Measurements from ENCODE around the gene NDUFAF5. TPM values are rescaled to one million over a fixed set of nuclear protein-coding genes. Genes with fewer than 3 reads are reported as not detected.

NDUFAF5 gene
- total RNA-seq, 1 donor from 2014 or later: 19.4 TPM

DNA sequence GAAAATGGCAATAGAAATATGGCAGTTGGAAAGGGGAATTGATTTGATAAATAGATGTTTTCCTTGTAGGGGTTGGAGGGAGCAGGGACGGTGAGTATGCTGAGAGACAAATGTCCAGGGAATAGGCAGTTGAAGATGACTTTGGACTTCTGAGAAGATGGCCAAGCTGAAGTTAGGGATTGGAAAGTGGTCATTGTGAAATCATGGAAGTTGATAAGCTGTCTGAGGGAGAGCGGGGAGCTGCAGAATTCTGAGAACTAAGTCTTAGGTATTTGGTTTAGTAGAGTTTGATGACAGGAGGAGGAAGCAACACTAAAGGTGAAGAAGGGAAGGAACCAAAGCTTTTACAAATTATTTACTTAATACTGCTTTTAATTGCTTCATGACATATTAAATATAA, 15.1 kb downstream of the NDUFAF5 start:
- Mint-ChIP-seq H3K9me3 (ENCODE audit: unreplicated experiment) (no peaks in the 10 kb centered on the region), H3K4me1 (ENCODE audit: unreplicated experiment) (no peaks in the 10 kb centered on the region), H3K36me3 (ENCODE audit: unreplicated experiment) (peaks cover 41% of the 10 kb centered on the region), H3K27ac (ENCODE audit: unreplicated experiment) (no peak overlapping the region), H3K27me3 (ENCODE audit: unreplicated experiment) (no peaks in the 10 kb centered on the region), H3K4me3 (ENCODE audit: unreplicated experiment) (no peak overlapping the region)
- TF ChIP-seq, protein P1, sequence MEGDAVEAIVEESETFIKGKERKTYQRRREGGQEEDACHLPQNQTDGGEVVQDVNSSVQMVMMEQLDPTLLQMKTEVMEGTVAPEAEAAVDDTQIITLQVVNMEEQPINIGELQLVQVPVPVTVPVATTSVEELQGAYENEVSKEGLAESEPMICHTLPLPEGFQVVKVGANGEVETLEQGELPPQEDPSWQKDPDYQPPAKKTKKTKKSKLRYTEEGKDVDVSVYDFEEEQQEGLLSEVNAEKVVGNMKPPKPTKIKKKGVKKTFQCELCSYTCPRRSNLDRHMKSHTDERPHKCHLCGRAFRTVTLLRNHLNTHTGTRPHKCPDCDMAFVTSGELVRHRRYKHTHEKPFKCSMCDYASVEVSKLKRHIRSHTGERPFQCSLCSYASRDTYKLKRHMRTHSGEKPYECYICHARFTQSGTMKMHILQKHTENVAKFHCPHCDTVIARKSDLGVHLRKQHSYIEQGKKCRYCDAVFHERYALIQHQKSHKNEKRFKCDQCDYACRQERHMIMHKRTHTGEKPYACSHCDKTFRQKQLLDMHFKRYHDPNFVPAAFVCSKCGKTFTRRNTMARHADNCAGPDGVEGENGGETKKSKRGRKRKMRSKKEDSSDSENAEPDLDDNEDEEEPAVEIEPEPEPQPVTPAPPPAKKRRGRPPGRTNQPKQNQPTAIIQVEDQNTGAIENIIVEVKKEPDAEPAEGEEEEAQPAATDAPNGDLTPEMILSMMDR (IDR thresholded peaks at IDR 0.05): no peak
- no peak for DNase-seq (ENCODE audit: extremely low spot score, unreplicated experiment)

DNA sequence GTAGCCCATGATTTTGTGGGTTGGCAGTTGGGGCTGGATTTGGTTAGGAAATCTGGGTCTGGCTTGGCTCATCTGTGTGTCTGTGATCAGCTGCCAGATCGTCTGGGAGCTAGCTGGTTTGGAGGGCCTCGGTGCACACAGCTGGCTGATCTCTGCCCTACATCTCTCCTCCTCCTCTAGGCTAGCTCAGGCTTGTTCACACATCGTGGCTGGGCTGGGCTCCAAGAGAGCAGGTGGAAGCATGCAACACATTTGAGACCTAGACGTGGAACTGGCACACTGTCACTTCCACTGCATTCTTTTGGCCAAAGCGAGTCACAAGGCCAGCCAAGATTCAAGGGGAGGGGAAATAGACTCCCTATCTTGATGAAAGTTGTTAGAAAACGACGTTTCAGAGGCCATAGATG, 15.9 kb downstream of the NDUFAF5 start:
- no peak overlapping the region for H3K4me3 Mint-ChIP-seq (ENCODE audit: unreplicated experiment)

DNA sequence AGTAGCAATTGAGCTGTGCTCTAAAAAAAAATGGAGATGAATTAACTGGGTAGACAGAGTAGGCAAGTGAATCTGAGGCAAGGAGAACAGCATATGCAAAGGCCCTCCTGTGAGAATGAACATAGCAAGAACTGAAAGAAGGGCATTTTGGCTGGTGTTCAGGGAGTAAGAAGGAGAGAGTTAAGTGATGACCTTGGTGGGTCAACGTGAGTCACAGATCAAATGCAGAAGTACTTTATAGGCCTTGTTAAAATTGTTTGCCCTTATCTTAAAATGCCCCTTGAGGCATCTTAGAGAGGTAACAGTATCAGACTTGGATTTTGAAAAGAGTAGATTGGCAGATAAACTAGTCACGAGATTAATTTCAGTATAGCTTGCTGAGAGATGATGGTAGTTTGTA, 24.5 kb downstream of the NDUFAF5 start:
- Mint-ChIP-seq H3K27ac (ENCODE audit: unreplicated experiment) (no peak overlapping the region), H3K9me3 (ENCODE audit: unreplicated experiment) (no peaks in the 10 kb centered on the region), H3K27me3 (ENCODE audit: unreplicated experiment) (no peaks in the 10 kb centered on the region)

More for the DNA sequence above, 15.9 kb downstream of the NDUFAF5 start:
- Mint-ChIP-seq H3K9me3 (ENCODE audit: unreplicated experiment) (no peaks in the 10 kb centered on the region), H3K4me1 (ENCODE audit: unreplicated experiment) (no peaks in the 10 kb centered on the region), H3K27ac (ENCODE audit: unreplicated experiment) (peak overlapping the region; percentile 50), H3K27me3 (ENCODE audit: unreplicated experiment) (no peaks in the 10 kb centered on the region), H3K36me3 (ENCODE audit: unreplicated experiment) (peaks cover 40% of the 10 kb centered on the region)
- DNase-seq (ENCODE audit: extremely low spot score, unreplicated experiment): no peak
- TF ChIP-seq, protein P1 (IDR thresholded peaks at IDR 0.05): no peak

DNA sequence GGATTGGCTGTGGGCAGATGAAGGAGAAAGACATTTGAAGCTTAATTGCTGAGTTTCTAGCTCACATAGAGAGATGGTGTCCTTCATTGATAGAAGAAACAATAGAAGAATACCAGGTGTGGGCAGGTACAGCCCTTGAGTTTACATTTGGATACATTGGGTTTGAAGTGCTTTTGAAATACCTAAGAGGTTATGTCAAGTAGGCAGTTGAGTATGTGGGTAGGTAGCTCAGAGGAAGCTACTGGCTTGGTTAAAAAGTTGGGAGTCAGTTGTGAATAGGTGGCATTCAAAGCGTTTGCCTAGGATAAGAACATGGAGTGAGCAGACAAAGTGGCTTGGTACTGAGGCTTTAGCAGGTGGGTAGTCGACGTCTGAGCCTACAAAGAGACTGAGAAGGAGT, 25.0 kb downstream of the NDUFAF5 start:
- Mint-ChIP-seq H3K27ac (ENCODE audit: unreplicated experiment) (no peak overlapping the region), H3K36me3 (ENCODE audit: unreplicated experiment) (peaks cover 16% of the 10 kb centered on the region), H3K4me1 (ENCODE audit: unreplicated experiment) (no peaks in the 10 kb centered on the region), H3K4me3 (ENCODE audit: unreplicated experiment) (no peak overlapping the region), H3K9me3 (ENCODE audit: unreplicated experiment) (no peaks in the 10 kb centered on the region), H3K27me3 (ENCODE audit: unreplicated experiment) (no peaks in the 10 kb centered on the region)
- TF ChIP-seq, protein P1 (IDR thresholded peaks at IDR 0.05): no peak
- no peak for DNase-seq (ENCODE audit: extremely low spot score, unreplicated experiment)

More for the DNA sequence above, 24.5 kb downstream of the NDUFAF5 start:
- Mint-ChIP-seq H3K36me3 (ENCODE audit: unreplicated experiment) (peaks cover 15% of the 10 kb centered on the region), H3K4me3 (ENCODE audit: unreplicated experiment) (no peak overlapping the region), H3K4me1 (ENCODE audit: unreplicated experiment) (no peaks in the 10 kb centered on the region)
- TF ChIP-seq, protein P1 (IDR thresholded peaks at IDR 0.05): no peak
- no peak for DNase-seq (ENCODE audit: extremely low spot score, unreplicated experiment)

DNA sequence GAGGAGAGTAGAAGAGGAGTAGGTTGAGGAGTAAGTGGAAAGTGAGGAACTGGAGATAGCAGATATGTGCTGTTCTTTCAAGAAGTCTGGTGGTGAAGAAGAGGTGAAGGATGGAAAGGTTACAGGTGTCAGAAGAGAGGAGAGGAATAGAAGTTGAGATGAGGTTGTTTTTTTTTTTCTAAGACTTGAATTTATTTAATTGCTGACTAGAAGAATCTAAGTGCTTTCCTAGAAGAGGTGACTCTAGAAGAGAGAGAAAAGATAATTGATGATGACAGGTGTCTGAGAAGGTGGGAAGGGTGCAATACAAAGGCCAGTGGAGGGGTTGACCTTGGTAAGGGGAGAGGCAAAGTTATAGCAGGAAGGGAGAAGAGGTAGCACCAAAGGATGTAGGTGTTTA, 25.6 kb downstream of the NDUFAF5 start:
- H3K4me1 Mint-ChIP-seq (ENCODE audit: unreplicated experiment): no peaks in the 10 kb centered on the region
- no peak overlapping the region for H3K27ac Mint-ChIP-seq (ENCODE audit: unreplicated experiment)
- H3K9me3 Mint-ChIP-seq (ENCODE audit: unreplicated experiment): no peaks in the 10 kb centered on the region
- TF ChIP-seq, protein P1 (IDR thresholded peaks at IDR 0.05): no peak
- no peaks in the 10 kb centered on the region for H3K27me3 Mint-ChIP-seq (ENCODE audit: unreplicated experiment)
- peaks cover 14% of the 10 kb centered on the region for H3K36me3 Mint-ChIP-seq (ENCODE audit: unreplicated experiment)
- H3K4me3 Mint-ChIP-seq (ENCODE audit: unreplicated experiment): no peak overlapping the region
- no peak for DNase-seq (ENCODE audit: extremely low spot score, unreplicated experiment)

All from osteocyte (in vitro differentiated cells).